Measurements from ENCODE around the gene HOXC4.

HOXC4 gene

GRCh38 chr12:54059668-54060067 is 6.0 kb downstream of the HOXC4 start:
- DNase-seq (ENCODE audit: low spot score), result no peak

GRCh38 chr12:54060174-54060974 is 6.7 kb downstream of the HOXC4 start:
- no peak for DNase-seq (ENCODE audit: low spot score)
- no peak for TF ChIP-seq CTCF (IDR thresholded peaks at IDR 0.05; ENCODE audit: extremely low read depth, missing control alignments)

More at GRCh38 chr12:54059668-54060067, 6.0 kb downstream of the HOXC4 start:
- no peak for TF ChIP-seq CTCF (IDR thresholded peaks at IDR 0.05; ENCODE audit: extremely low read depth, missing control alignments)

GRCh38 chr12:54060975-54061778 is 7.5 kb downstream of the HOXC4 start:
- no peak for DNase-seq (ENCODE audit: low spot score)
- no peak for TF ChIP-seq CTCF (IDR thresholded peaks at IDR 0.05; ENCODE audit: extremely low read depth, missing control alignments)

- no peak for TF ChIP-seq CTCF (IDR thresholded peaks at IDR 0.05; ENCODE audit: extremely low read depth, missing control alignments)
- no peak for DNase-seq (ENCODE audit: low spot score)
Measured at GRCh38 chr12:54065677-54066076, 12.0 kb downstream of the HOXC4 start.

GRCh38 chr12:54066408-54066807 is 12.8 kb downstream of the HOXC4 start:
- TF ChIP-seq CTCF (IDR thresholded peaks at IDR 0.05; ENCODE audit: extremely low read depth, missing control alignments), result no peak
- no peak for DNase-seq (ENCODE audit: low spot score)

- TF ChIP-seq CTCF (IDR thresholded peaks at IDR 0.05; ENCODE audit: extremely low read depth, missing control alignments), result no peak
- DNase-seq (ENCODE audit: low spot score), result no peak
Measured at GRCh38 chr12:54068418-54069070, 14.9 kb downstream of the HOXC4 start.

GRCh38 chr12:54071942-54072341 is 18.3 kb downstream of the HOXC4 start:
- no peak for TF ChIP-seq CTCF (IDR thresholded peaks at IDR 0.05; ENCODE audit: extremely low read depth, missing control alignments)
- no peak for DNase-seq (ENCODE audit: low spot score)

Measured in GM20000 (cell line).